ENCODE results near the gene PLEKHM2. TPM values are rescaled to one million over a fixed set of nuclear protein-coding genes. Genes with fewer than 3 reads are reported as not detected.

PLEKHM2 gene
- total RNA-seq, 1 experiment from 2014 or later: 53.9 TPM

DNA sequence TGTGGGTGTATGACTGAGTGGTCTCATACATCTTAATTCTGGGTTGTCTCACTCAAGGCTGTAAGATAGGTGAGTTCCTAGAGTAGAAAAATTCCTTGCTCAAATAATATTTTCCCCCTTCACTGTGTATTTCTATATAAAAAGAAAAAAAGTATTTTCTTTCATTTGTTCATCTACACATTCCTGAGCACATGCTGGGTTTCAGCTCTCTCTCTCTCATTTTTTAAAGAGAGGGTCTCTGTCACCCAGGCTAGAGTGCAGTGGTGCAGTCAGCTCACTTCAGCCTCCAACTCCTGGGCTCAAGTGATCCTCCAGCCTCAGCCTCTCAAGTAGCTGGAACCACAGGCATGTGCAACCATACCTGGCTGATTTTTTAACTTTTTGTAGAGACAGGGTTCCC, 44.9 kb upstream of the PLEKHM2 start:
- no peak for DNase-seq (ENCODE audit: low spot score)
- H3K9me3 ChIP-seq (ENCODE audit: low read depth, low read length, poor library complexity, severe bottlenecking): no peaks in the 10 kb centered on the region
- no peak overlapping the region for H3K4me3 ChIP-seq (ENCODE audit: low read depth, low read length, poor library complexity, severe bottlenecking)
- intact Hi-C loops (cut with micrococcal nuclease; ENCODE audit: unreplicated experiment): no loop called here
- H3K4me1 ChIP-seq (ENCODE audit: insufficient read depth, low read length, poor library complexity, severe bottlenecking): no peaks in the 10 kb centered on the region
- ChIA-PET CTCF (no interaction called here), POLR2A (ENCODE audit: low non-redundant PET) (no interaction called here)
- H3K36me3 ChIP-seq (ENCODE audit: insufficient read depth, low read length, poor library complexity, severe bottlenecking): peaks cover 63% of the 10 kb centered on the region
- H3K27ac ChIP-seq (ENCODE audit: low read depth, low read length, poor library complexity, severe bottlenecking): no peak overlapping the region
- BruUV-seq (replicated peaks): no TSS peak
- no peaks in the 10 kb centered on the region for H3K27me3 ChIP-seq (replicated peaks; ENCODE audit: insufficient read depth, low read depth, low read length, poor library complexity)
- TF ChIP-seq EZH2 (IDR thresholded peaks at IDR 0.05; ENCODE audit: borderline replicate concordance, low read depth, low read length, poor library complexity, severe bottlenecking): no peak
- TF ChIP-seq, protein P1, sequence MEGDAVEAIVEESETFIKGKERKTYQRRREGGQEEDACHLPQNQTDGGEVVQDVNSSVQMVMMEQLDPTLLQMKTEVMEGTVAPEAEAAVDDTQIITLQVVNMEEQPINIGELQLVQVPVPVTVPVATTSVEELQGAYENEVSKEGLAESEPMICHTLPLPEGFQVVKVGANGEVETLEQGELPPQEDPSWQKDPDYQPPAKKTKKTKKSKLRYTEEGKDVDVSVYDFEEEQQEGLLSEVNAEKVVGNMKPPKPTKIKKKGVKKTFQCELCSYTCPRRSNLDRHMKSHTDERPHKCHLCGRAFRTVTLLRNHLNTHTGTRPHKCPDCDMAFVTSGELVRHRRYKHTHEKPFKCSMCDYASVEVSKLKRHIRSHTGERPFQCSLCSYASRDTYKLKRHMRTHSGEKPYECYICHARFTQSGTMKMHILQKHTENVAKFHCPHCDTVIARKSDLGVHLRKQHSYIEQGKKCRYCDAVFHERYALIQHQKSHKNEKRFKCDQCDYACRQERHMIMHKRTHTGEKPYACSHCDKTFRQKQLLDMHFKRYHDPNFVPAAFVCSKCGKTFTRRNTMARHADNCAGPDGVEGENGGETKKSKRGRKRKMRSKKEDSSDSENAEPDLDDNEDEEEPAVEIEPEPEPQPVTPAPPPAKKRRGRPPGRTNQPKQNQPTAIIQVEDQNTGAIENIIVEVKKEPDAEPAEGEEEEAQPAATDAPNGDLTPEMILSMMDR (conservative IDR thresholded peaks at IDR 0.05; ENCODE audit: low read depth, low read length): no peak

- Histone ChIP-seq H3K36me3 (ENCODE audit: insufficient read depth, low read length, poor library complexity, severe bottlenecking) (peaks cover 59% of the 10 kb centered on the region), H3K4me1 (ENCODE audit: insufficient read depth, low read length, poor library complexity, severe bottlenecking) (no peaks in the 10 kb centered on the region), H3K27me3 (replicated peaks; ENCODE audit: insufficient read depth, low read depth, low read length, poor library complexity) (no peaks in the 10 kb centered on the region), H3K27ac (ENCODE audit: low read depth, low read length, poor library complexity, severe bottlenecking) (no peak overlapping the region), H3K9me3 (ENCODE audit: low read depth, low read length, poor library complexity, severe bottlenecking) (no peaks in the 10 kb centered on the region), H3K4me3 (ENCODE audit: low read depth, low read length, poor library complexity, severe bottlenecking) (no peak overlapping the region)
- POLR2A ChIA-PET (ENCODE audit: low non-redundant PET): no interaction called here
- BruUV-seq (replicated peaks): no TSS peak
- intact Hi-C loops (cut with micrococcal nuclease; ENCODE audit: unreplicated experiment): no loop called here
- no peak for DNase-seq (ENCODE audit: low spot score)
- CTCF ChIA-PET: no interaction called here
- TF ChIP-seq EZH2 (IDR thresholded peaks at IDR 0.05; ENCODE audit: borderline replicate concordance, low read depth, low read length, poor library complexity, severe bottlenecking): no peak
These were observed 44.2 kb upstream of the PLEKHM2 start for GRCh38 chr1:15639931-15640330.

- peaks cover 58% of the 10 kb centered on the region for H3K36me3 ChIP-seq (ENCODE audit: insufficient read depth, low read length, poor library complexity, severe bottlenecking)
- intact Hi-C loops (cut with micrococcal nuclease; ENCODE audit: unreplicated experiment): no loop called here
These were observed 43.5 kb upstream of the PLEKHM2 start for GRCh38 chr1:15640667-15641066.

GRCh38 chr1:15649937-15650336, 34.2 kb upstream of the PLEKHM2 start:
- intact Hi-C loops (cut with micrococcal nuclease; ENCODE audit: unreplicated experiment): no loop called here
- no peaks in the 10 kb centered on the region for H3K9me3 ChIP-seq (ENCODE audit: low read depth, low read length, poor library complexity, severe bottlenecking)
- POLR2A ChIA-PET (ENCODE audit: low non-redundant PET): no interaction called here
- no peaks in the 10 kb centered on the region for H3K4me1 ChIP-seq (ENCODE audit: insufficient read depth, low read length, poor library complexity, severe bottlenecking)
- H3K36me3 ChIP-seq (ENCODE audit: insufficient read depth, low read length, poor library complexity, severe bottlenecking): peaks cover 52% of the 10 kb centered on the region
- TF ChIP-seq, protein P1 (conservative IDR thresholded peaks at IDR 0.05; ENCODE audit: low read depth, low read length): no peak
- TF ChIP-seq EZH2 (IDR thresholded peaks at IDR 0.05; ENCODE audit: borderline replicate concordance, low read depth, low read length, poor library complexity, severe bottlenecking): no peak
- CTCF ChIA-PET: no interaction called here
- no peaks in the 10 kb centered on the region for H3K27me3 ChIP-seq (replicated peaks; ENCODE audit: insufficient read depth, low read depth, low read length, poor library complexity)
- no peak overlapping the region for H3K27ac ChIP-seq (ENCODE audit: low read depth, low read length, poor library complexity, severe bottlenecking)
- BruUV-seq (replicated peaks): no TSS peak
- DNase-seq (ENCODE audit: low spot score): no peak
- H3K4me3 ChIP-seq (ENCODE audit: low read depth, low read length, poor library complexity, severe bottlenecking): no peak overlapping the region

More at GRCh38 chr1:15640667-15641066, 43.5 kb upstream of the PLEKHM2 start:
- DNase-seq (ENCODE audit: low spot score): no peak
- CTCF ChIA-PET: no interaction called here
- Histone ChIP-seq H3K27ac (ENCODE audit: low read depth, low read length, poor library complexity, severe bottlenecking) (no peak overlapping the region), H3K4me1 (ENCODE audit: insufficient read depth, low read length, poor library complexity, severe bottlenecking) (no peaks in the 10 kb centered on the region), H3K9me3 (ENCODE audit: low read depth, low read length, poor library complexity, severe bottlenecking) (no peaks in the 10 kb centered on the region), H3K4me3 (ENCODE audit: low read depth, low read length, poor library complexity, severe bottlenecking) (no peak overlapping the region), H3K27me3 (replicated peaks; ENCODE audit: insufficient read depth, low read depth, low read length, poor library complexity) (no peaks in the 10 kb centered on the region)
- POLR2A ChIA-PET (ENCODE audit: low non-redundant PET): no interaction called here
- no TSS peak for BruUV-seq (replicated peaks)
- no peak for TF ChIP-seq EZH2 (IDR thresholded peaks at IDR 0.05; ENCODE audit: borderline replicate concordance, low read depth, low read length, poor library complexity, severe bottlenecking)
- TF ChIP-seq, protein P1 (conservative IDR thresholded peaks at IDR 0.05; ENCODE audit: low read depth, low read length): no peak

Data from A673 (cell line).